Activated naive CD4-positive, alpha-beta T cell treated with anti-CD3 and anti-CD28 coated beads, Interleukin-2, amount 10 ng/mL, durations not matched to agents 7 days and 5 days (primary cell): ENCODE measurements around the gene SPEF1.

ENCODE experiments used
- CTCF ChIA-PET: fragments of 350-600 bp; sonication (Branson Sonifier 250); formaldehyde crosslinking; loops from one replicate; lab custom pipeline; 2021; ENCODE audit warnings: antibody characterized with exemption; lab: Charles Lee
- DNase-seq: peaks from one replicate; pipeline ENCODE4 v3.0.0-alpha.2; 2020
- H3K27ac Mint-ChIP-seq: one replicate; pipeline ENCODE4 v1.8.0; 2021; ENCODE audit warnings: mild to moderate bottlenecking, moderate library complexity, mixed read lengths
- H3K27me3 Mint-ChIP-seq: one replicate; pipeline ENCODE4 v1.8.0; 2021; ENCODE audit warnings: mild to moderate bottlenecking, mixed read lengths
- H3K36me3 Mint-ChIP-seq: one replicate; pipeline ENCODE4 v1.8.0; 2021; ENCODE audit warnings: mixed read lengths
- H3K4me1 Mint-ChIP-seq: one replicate; pipeline ENCODE4 v1.8.0; 2021; ENCODE audit warnings: mixed read lengths
- H3K4me3 Mint-ChIP-seq: one replicate; pipeline ENCODE4 v1.8.0; 2021; ENCODE audit warnings: mild to moderate bottlenecking, moderate library complexity, mixed read lengths
- H3K9me3 Mint-ChIP-seq: one replicate; pipeline ENCODE4 v1.8.0; 2021; ENCODE audit warnings: mixed read lengths

The SPEF1 gene

DNA sequence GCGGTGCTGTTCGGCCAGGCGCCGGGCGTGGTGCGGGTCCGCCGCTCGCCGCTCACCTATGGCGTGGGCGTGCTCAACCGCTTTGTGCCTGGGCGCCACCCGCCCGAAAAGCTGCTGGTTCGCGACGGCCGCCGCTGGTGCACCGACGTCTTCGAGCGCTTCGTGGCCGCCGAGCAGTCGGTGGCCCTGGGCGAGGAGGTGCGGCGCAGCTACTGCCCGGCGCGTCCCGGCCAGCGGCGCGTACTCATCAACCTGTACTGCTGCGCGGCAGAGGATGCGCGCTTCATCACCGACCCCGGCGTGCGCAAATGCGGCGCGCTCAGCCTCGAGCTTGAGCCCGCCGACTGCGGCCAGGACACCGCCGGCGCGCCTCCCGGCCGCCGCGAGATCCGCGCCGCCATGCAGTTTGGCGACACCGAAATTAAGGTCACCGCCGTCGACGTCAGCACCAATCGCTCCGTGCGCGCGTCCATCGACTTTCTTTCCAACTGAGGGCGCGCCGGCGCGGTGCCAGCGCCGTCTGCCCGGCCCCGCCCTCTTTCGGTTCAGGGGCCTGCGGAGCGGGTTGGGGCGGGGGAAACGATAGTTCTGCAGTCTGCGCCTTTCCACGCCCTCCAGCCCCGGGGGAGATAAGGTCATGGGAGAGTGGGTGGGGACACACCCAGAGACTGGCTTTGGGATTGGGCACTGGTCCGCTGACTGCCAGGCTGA, 29.4 kb downstream of the SPEF1 start:
- CTCF ChIA-PET = interaction anchor here (0.7 to 4.1 kb wide), 10 partner anchors 9 to 189 kb away, joined by 3 to 30 read pairs (median 4); partner anchors contain the start of genes ADISSP and CENPB
- H3K27ac Mint-ChIP-seq = no peak overlapping the region

DNA sequence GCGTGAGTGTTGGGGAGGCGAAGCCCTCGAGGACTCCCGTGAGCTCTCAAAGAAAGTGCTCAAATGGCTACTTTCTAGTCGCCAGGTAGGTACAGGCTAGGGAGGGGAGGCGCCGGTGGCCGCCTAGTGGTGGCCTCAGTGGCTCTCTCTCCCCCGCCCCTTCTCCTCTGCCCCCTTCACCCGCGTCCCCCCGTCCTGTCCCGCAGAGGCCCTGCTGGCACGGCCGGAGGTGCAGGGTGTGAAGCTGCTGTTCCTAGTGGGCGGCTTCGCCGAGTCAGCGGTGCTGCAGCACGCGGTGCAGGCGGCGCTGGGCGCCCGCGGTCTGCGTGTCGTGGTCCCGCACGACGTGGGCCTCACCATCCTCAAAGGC, 30.0 kb downstream of the SPEF1 start:
- no peak for DNase-seq
- peaks cover 34% of the 10 kb centered on the region for H3K27me3 Mint-ChIP-seq
- peaks cover 15% of the 10 kb centered on the region for H3K4me1 Mint-ChIP-seq
- no peak overlapping the region for H3K27ac Mint-ChIP-seq
- H3K36me3 Mint-ChIP-seq = no peaks in the 10 kb centered on the region
- H3K4me3 Mint-ChIP-seq = no peak overlapping the region
- CTCF ChIA-PET = interaction anchor here (0.6 to 1.5 kb wide), 11 partner anchors 13 to 189 kb away, joined by 3 to 5 read pairs (median 4); partner anchors contain the start of gene CENPB
- H3K9me3 Mint-ChIP-seq = no peaks in the 10 kb centered on the region

More for the DNA sequence above, 29.4 kb downstream of the SPEF1 start:
- Mint-ChIP-seq H3K4me1 (peaks cover 15% of the 10 kb centered on the region), H3K27me3 (peaks cover 31% of the 10 kb centered on the region), H3K4me3 (peak overlapping the region; percentile 60), H3K36me3 (no peaks in the 10 kb centered on the region), H3K9me3 (no peaks in the 10 kb centered on the region)
- peak; percentile 71 for DNase-seq

DNA sequence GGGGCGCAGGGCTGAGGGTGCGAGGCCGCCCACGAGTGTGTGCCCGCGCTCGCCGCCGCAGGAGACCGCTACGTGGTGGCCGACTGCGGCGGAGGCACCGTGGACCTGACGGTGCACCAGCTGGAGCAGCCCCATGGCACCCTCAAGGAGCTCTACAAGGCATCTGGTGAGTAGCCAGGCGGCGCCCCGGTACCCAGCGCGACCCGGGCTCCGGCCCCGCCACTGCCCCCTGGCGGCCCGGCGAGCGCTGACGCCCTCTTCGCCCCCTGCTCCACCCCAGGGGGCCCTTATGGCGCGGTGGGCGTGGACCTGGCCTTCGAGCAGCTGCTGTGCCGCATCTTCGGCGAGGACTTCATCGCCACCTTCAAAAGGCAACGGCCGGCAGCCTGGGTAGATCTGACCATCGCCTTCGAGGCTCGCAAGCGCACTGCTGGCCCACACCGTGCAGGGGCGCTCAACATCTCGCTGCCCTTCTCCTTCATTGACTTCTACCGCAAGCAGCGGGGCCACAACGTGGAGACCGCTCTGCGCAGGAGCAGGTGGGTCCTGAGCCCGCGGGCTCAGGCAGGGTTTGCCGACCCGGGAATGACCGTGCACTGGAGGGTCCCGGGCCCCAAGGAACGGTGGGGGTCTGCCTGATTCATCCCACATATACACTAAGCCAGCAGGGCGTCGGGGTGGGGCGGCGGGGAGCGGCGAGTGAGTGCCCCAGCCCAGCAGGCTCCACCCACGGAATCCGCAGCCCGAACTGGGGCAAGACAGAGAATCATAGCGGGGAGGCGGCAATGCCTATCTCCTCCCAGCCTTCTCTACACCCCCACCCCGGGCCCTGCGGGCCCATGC, 31.3 kb downstream of the SPEF1 start:
- peaks cover 45% of the 10 kb centered on the region for H3K27me3 Mint-ChIP-seq
- CTCF ChIA-PET = interaction anchor here (0.5 to 2.7 kb wide), 9 partner anchors 8 to 186 kb away, joined by 3 to 11 read pairs (median 3); partner anchors contain the start of genes ADISSP and AP5S1
- H3K36me3 Mint-ChIP-seq = no peaks in the 10 kb centered on the region
- no peak overlapping the region for H3K4me3 Mint-ChIP-seq
- DNase-seq = peak; percentile 55
- peaks cover 23% of the 10 kb centered on the region for H3K4me1 Mint-ChIP-seq
- H3K9me3 Mint-ChIP-seq = no peaks in the 10 kb centered on the region
- H3K27ac Mint-ChIP-seq = no peak overlapping the region

DNA sequence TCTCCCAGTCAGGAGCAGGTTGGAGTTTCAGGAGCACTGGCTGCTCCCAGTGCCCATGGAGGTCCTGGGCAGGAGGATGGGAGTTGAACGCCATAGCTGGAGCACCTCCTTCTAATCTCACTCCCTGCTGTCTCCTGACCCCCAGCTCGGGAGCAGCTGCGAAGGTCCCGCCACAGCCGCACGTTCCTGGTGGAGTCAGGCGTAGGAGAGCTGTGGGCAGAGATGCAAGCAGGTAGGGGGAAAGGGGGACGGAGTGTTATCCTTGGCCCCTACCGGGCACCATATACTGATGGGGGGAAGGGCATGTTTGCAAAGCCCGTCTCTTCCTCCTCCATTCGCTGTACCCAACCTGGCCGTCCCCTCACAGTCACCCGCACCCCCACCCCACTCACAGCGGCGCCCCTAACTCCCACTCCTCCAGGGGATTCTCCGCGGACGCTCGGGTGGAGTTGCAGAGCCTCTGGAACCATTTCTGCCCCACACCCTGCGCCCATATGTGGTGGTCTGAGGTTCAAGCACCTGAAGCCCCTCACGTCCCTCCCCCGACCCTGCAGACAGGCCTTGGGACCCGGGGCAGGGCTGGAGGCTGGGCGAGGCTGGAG, 32.1 kb downstream of the SPEF1 start:
- Mint-ChIP-seq H3K4me3 (no peak overlapping the region), H3K36me3 (no peaks in the 10 kb centered on the region), H3K4me1 (peaks cover 31% of the 10 kb centered on the region), H3K27ac (no peak overlapping the region), H3K27me3 (peaks cover 53% of the 10 kb centered on the region), H3K9me3 (no peaks in the 10 kb centered on the region)
- DNase-seq = no peak
- CTCF ChIA-PET = interaction anchor here (0.6 to 2.7 kb wide), 7 partner anchors 8 to 185 kb away, joined by 3 to 11 read pairs (median 3); partner anchors contain the start of gene ADISSP

DNA sequence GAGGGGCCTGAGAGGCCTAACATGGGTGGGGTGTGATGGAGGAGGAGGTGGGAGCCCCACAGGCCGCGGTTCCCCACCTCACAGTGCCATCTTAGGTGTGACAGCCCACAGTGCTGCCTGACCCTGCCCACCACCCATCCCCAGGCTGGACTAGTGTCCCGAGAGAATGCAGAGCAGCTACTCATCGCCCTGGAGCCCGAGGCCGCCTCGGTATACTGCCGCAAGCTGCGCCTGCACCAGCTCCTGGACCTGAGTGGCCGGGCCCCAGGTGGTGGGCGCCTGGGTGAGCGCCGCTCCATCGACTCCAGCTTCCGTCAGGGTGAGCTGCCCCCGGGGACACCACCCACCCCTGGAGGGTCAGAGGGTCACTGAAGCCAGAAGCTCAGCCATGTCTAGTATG, 33.2 kb downstream of the SPEF1 start:
- H3K36me3 Mint-ChIP-seq = no peaks in the 10 kb centered on the region
- H3K4me3 Mint-ChIP-seq = no peak overlapping the region
- CTCF ChIA-PET = interaction anchor here (0.7 to 2.7 kb wide), 7 partner anchors 10 to 90 kb away, joined by 3 to 11 read pairs (median 3); partner anchors contain the start of genes ADISSP and AP5S1
- no peak overlapping the region for H3K27ac Mint-ChIP-seq
- peaks cover 57% of the 10 kb centered on the region for H3K27me3 Mint-ChIP-seq
- no peaks in the 10 kb centered on the region for H3K9me3 Mint-ChIP-seq
- DNase-seq = no peak
- H3K4me1 Mint-ChIP-seq = peaks cover 29% of the 10 kb centered on the region

DNA sequence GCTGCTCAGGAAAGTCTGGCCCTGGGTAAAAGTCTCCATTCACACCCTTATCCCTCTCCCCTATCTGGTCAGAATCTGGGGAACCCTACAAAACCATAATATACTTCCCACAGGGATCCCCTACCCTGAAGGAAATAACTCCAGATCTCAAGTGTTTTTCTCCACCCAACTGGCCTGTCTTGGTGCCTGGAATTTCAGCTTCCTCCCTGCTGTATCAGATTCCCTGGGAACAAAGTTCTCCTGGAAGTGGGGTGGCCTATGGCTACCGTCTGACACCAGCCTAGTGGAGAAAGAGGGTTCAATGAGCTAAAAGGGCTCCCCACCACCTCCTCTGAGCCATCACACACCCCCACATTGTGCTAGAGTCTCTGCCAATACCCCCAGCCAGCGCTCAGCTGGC, 33.8 kb downstream of the SPEF1 start:
- Mint-ChIP-seq H3K9me3 (no peaks in the 10 kb centered on the region), H3K4me3 (no peak overlapping the region), H3K27ac (no peak overlapping the region), H3K4me1 (peaks cover 25% of the 10 kb centered on the region), H3K36me3 (no peaks in the 10 kb centered on the region), H3K27me3 (peaks cover 57% of the 10 kb centered on the region)
- CTCF ChIA-PET = interaction anchor here (0.7 to 2.7 kb wide), 6 partner anchors 10 to 89 kb away, joined by 3 to 11 read pairs (median 3); partner anchors contain the start of gene AP5S1
- DNase-seq = no peak

DNA sequence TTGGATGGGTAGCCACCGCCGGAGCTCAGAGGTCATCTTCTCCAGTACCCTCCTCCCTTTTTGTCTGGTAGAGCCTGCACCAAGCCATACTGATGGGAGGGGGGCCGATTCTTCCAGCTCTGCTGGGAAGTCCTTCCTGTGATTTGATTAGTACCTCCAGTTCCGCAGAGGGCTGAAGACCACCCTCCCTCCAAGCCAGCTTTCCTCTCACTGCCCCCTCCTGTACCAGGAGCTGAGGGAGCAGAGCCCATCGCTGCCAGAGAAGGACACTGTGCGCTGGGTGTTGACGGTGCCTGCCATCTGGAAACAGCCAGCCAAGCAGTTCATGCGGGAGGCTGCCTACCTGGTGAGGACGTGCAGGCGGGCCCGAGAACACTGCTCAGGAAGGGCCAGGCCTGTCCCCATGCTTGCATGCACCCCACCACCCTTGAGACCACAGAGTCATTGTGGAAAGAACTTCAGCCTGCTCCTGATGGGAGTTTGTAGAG, 35.5 kb downstream of the SPEF1 start:
- peaks cover 57% of the 10 kb centered on the region for H3K27me3 Mint-ChIP-seq
- peaks cover 17% of the 10 kb centered on the region for H3K4me1 Mint-ChIP-seq
- H3K27ac Mint-ChIP-seq = no peak overlapping the region
- no peaks in the 10 kb centered on the region for H3K36me3 Mint-ChIP-seq
- CTCF ChIA-PET = interaction anchor here (0.5 to 1.1 kb wide), 2 partner anchors 9 to 451 kb away, joined by 3 to 4 read pairs; no protein-coding TSS in a partner anchor
- no peaks in the 10 kb centered on the region for H3K9me3 Mint-ChIP-seq
- no peak overlapping the region for H3K4me3 Mint-ChIP-seq
- no peak for DNase-seq

DNA sequence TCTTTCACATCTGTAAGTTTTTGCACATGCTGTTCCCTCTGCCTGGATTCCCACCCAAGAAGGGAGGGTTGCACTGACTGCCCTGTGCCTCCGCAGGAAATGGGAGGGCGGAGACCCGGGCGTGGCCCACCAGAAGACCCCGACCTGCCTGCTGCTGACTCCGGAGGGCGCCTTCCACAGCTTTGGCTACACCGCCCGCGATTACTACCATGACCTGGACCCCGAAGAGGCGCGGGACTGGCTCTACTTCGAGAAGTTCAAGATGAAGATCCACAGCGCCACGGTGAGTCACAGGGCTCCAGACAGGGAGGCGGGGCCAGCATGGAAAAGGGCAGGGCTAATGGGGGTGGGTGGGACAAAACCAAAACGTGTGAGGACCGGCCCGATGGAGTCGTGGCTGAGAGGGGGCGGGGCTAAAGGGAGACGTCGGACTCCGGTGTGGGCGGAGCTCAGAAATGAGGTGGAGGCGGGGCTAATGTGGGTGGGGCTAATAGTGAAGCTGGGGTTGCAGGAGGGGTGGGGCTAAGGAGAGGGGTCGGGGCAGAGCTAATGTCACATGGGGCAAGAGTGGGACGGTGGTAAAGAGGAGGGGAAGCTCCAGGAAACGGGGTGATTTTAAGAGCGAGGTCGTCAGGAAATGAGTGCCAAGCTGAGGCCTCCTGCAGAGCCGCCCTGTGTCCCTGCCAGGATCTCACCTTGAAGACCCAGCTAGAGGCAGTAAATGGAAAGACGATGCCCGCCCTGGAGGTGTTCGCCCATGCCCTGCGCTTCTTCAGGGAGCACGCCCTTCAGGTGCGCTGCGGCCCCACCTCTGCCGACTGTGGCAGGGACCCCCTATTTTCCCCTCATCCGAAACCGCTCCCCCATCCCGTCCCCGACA, 36.2 kb downstream of the SPEF1 start:
- H3K9me3 Mint-ChIP-seq = no peaks in the 10 kb centered on the region
- H3K4me1 Mint-ChIP-seq = peaks cover 17% of the 10 kb centered on the region
- H3K4me3 Mint-ChIP-seq = peak overlapping the region; percentile 16
- no peak overlapping the region for H3K27ac Mint-ChIP-seq
- CTCF ChIA-PET = interaction anchor here (0.6 to 1.1 kb wide), 2 partner anchors 9 to 788 kb away, joined by 3 read pairs; no protein-coding TSS in a partner anchor
- no peaks in the 10 kb centered on the region for H3K36me3 Mint-ChIP-seq
- H3K27me3 Mint-ChIP-seq = peaks cover 55% of the 10 kb centered on the region
- DNase-seq = peak; percentile 81

DNA sequence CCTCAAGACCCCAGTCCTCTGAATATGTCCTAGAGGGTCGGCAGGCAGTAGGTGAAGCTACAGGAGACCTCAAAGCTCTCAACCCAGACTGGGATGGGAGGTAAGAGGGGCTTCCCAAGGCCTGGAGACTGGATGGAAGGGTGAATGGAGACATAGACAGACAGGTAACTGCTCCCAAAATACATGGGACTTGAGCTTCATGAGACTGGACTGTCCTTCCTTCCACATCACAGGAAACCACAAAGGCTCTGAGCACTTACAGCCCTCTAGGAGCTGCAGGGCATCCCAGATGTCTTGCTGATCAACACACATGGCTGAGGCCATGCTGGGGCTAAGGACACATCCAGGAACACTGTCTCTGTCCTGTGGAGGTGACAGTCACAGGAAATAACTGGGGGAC, 37.2 kb downstream of the SPEF1 start:
- Mint-ChIP-seq H3K4me1 (peaks cover 17% of the 10 kb centered on the region), H3K27me3 (peaks cover 55% of the 10 kb centered on the region), H3K4me3 (no peak overlapping the region), H3K27ac (no peak overlapping the region), H3K9me3 (no peaks in the 10 kb centered on the region), H3K36me3 (no peaks in the 10 kb centered on the region)
- DNase-seq = no peak
- CTCF ChIA-PET = interaction anchor here (0.6 to 1.6 kb wide), 4 partner anchors 9 to 787 kb away, joined by 3 to 4 read pairs (median 4); no protein-coding TSS in a partner anchor

DNA sequence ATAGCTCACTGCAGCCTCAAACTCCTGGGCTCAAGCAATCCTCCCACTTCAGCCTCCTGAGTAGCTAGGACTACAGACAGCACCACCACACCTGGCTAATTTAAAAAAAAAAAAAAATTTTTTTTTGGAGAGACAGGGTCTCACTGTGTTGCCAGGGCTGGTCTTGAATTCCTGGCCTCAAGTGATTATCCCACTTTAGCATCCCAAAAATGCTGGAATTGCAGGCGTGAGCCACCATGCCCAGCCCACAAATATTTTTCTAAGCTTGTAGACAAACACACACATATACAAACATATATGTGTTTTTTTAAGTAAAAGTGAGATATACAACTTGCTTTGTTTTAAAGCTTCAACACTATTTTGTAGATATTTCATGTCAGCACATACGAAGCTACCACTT, 38.0 kb downstream of the SPEF1 start:
- CTCF ChIA-PET = interaction anchor here (1.3 to 1.6 kb wide), 2 partner anchors 9 to 27 kb away, joined by 4 read pairs; no protein-coding TSS in a partner anchor
- Mint-ChIP-seq H3K4me1 (peaks cover 17% of the 10 kb centered on the region), H3K36me3 (no peaks in the 10 kb centered on the region), H3K4me3 (no peak overlapping the region), H3K27ac (no peak overlapping the region), H3K9me3 (no peaks in the 10 kb centered on the region), H3K27me3 (peaks cover 52% of the 10 kb centered on the region)
- no peak for DNase-seq

DNA sequence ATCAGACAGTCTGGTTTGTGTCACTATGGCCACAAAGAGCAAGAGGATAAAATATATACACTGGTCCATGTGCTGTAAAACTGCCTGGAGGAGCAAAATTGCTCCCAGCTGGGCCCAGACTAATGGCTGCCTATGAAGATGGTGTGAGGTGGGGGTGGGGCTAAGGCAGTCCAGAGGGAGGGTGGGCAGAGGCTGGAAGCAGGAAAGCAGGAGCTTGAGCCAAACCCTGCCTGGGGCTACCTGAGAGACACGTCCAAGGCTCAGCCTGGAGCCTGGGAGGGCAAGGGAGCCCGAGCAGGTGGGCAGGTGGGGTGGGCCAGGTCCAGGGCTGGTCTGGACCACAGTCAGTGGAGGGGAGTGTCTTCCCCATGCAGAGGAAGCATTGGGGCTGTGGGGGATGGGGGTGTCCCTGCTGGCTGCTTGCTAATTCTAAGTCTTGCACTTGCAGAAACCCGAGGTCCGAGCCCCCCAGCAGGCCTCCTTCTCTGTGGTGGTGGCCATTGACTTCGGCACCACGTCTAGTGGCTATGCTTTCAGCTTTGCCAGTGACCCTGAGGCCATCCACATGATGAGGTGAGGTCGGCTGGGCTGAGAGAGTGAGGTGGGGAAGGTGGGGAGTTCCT, 39.3 kb downstream of the SPEF1 start:
- H3K4me1 Mint-ChIP-seq = peaks cover 17% of the 10 kb centered on the region
- no peak for DNase-seq
- H3K4me3 Mint-ChIP-seq = no peak overlapping the region
- H3K36me3 Mint-ChIP-seq = no peaks in the 10 kb centered on the region
- no peaks in the 10 kb centered on the region for H3K9me3 Mint-ChIP-seq
- H3K27ac Mint-ChIP-seq = no peak overlapping the region
- H3K27me3 Mint-ChIP-seq = peaks cover 39% of the 10 kb centered on the region
- CTCF ChIA-PET = no interaction called here

DNA sequence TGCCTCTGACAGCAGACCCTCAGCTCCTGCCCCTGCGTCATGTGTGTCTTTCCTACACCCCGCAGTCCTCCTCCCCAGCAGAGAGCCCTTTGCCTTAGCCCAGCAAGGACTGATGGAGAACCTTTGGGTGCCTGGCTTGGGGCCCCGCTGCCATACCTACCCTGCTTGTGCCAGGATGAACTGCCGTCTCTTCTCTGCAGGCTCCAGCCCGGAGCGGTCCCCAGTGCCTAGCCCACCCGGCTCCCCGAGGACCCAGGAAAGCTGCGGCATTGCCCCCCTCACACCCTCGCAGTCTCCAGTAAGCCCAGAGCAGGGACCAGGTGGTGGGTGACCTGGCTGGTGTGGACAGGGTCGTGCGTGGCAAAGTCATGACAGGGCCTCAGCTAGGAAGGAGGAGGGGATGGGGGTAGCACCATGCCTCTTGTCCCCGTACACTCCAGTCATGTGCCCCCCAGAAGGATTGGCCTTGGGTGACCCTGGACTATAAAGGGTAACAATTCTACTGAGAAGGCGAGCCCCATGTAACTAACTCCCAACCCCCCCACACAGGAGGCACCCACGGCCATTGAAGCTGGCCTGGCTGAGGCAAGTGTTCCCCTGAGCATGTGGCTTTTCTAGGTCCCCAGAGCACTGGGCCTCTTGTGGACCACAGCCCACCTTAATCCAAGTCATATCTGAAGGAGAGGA, 40.5 kb downstream of the SPEF1 start:
- Mint-ChIP-seq H3K4me3 (no peak overlapping the region), H3K27me3 (peaks cover 41% of the 10 kb centered on the region), H3K9me3 (no peaks in the 10 kb centered on the region), H3K27ac (no peak overlapping the region), H3K36me3 (no peaks in the 10 kb centered on the region), H3K4me1 (peaks cover 16% of the 10 kb centered on the region)
- CTCF ChIA-PET = no interaction called here
- DNase-seq = no peak
